A673 (cell line): ENCODE results near the gene CBLC. TPM values are rescaled to one million over a fixed set of nuclear protein-coding genes. Genes with fewer than 3 reads are reported as not detected.

ENCODE experiments used
- BruUV-seq: library from RNA; stranded (reverse); fragments of 400-500 nt; replicated peaks from 2 replicates; lab custom pipeline; 2021; lab: Mats Ljungman, UMichigan
- CTCF ChIA-PET: fragments of 300-600 bp; sonication (Branson Sonifier 250); formaldehyde crosslinking; loops from one replicate; lab custom pipeline; 2022; ENCODE audit warnings: antibody characterized with exemption; lab: Charles Lee
- POLR2A ChIA-PET: fragments of 300-600 bp; sonication (Branson Sonifier 250); formaldehyde crosslinking; loops from one replicate; lab custom pipeline; 2022; ENCODE audit warnings: antibody characterized with exemption; ENCODE audit not compliant: low non-redundant PET; lab: Charles Lee
- DNase-seq: peaks from one replicate; pipeline ENCODE4 v3.0.0-alpha.2; 2015; ENCODE audit warnings: low spot score
- H3K27ac ChIP-seq: fragments of 200-600 bp; sonication (generic); 2 replicates; pipeline ENCODE4 v1.5.1; 2016; ENCODE audit warnings: mixed run types, low read depth, mild to moderate bottlenecking, mixed read lengths, antibody characterized with exemption, low read length; ENCODE audit not compliant: poor library complexity, severe bottlenecking
- H3K27me3 ChIP-seq: fragments of 200-600 bp; sonication (generic); replicated peaks from 2 replicates; pipeline ENCODE4 v1.6.1; 2017; ENCODE audit warnings: mixed run types, low read depth, mild to moderate bottlenecking, mixed read lengths, antibody characterized with exemption, low read length; ENCODE audit not compliant: insufficient read depth, poor library complexity
- H3K36me3 ChIP-seq: fragments of 200-600 bp; sonication (generic); 2 replicates; pipeline ENCODE4 v1.6.1; 2016; ENCODE audit warnings: mixed run types, mild to moderate bottlenecking, mixed read lengths, antibody characterized with exemption, low read length; ENCODE audit not compliant: insufficient read depth, poor library complexity, severe bottlenecking
- H3K4me1 ChIP-seq: fragments of 200-600 bp; sonication (generic); 2 replicates; pipeline ENCODE4 v1.6.1; 2017; ENCODE audit warnings: mixed run types, mild to moderate bottlenecking, mixed read lengths, antibody characterized with exemption, low read length; ENCODE audit not compliant: insufficient read depth, poor library complexity, severe bottlenecking
- H3K4me3 ChIP-seq: fragments of 200-600 bp; sonication (generic); 2 replicates; pipeline ENCODE4 v1.5.1; 2016; ENCODE audit warnings: low read depth, mixed run types, mild to moderate bottlenecking, mixed read lengths, low read length; ENCODE audit not compliant: poor library complexity, severe bottlenecking
- H3K9me3 ChIP-seq: fragments of 200-600 bp; sonication (generic); 2 replicates; pipeline ENCODE4 v1.6.1; 2016; ENCODE audit warnings: mixed run types, low read depth, mild to moderate bottlenecking, mixed read lengths, antibody characterized with exemption, low read length; ENCODE audit not compliant: poor library complexity, severe bottlenecking
- EZH2 ChIP-seq: fragments of 200-600 bp; sonication (generic); IDR thresholded peaks from 2 replicates; pipeline ENCODE4 v1.6.1; 2017; ENCODE audit warnings: borderline replicate concordance, low read depth, mild to moderate bottlenecking, mixed read lengths, antibody characterized with exemption, low read length; ENCODE audit not compliant: poor library complexity, severe bottlenecking
- intact Hi-C: fragments of 100-400 bp; cut with micrococcal nuclease; formaldehyde crosslinking; loops from one replicate; pipeline ENCODE4 v1.10.0; 2022; ENCODE audit not compliant: unreplicated experiment
- total RNA-seq: library from RNA; stranded (reverse); gene quantifications from 2 replicates; pipeline ENCODE4 v1.2.3, GENCODE V29; 2021
- TF ChIP-seq, protein P1 (sequence below): fragments of 300-800, 200-600 bp; sonication (generic); conservative IDR thresholded peaks from 2 replicates; pipeline ENCODE4 v1.5.1; 2017; ENCODE audit warnings: low read depth, mild to moderate bottlenecking, antibody characterized with exemption, low read length, moderate library complexity, mixed read lengths

CBLC gene
- total RNA-seq, 1 experiment from 2014 or later, result not detected

DNA sequence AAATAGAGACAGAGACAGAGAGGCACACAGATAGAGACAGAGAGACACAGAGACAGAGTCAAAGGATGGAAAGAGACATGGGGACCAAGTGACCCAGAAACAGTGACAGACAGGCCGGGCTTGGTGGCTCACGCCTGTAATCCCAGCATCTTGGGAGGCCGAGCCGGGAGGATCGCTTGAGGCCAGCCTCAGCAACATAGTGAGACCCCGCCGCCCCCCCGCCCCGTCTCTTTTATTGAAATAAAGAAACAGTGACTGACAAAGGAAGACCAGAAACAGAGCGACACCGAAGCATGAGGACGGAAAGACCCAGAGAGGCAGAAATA lies 67.6 kb downstream of the CBLC start:
- no peaks in the 10 kb centered on the region for H3K27me3 ChIP-seq
- H3K4me1 ChIP-seq, result peaks cover 29% of the 10 kb centered on the region
- H3K27ac ChIP-seq, result peak overlapping the region; percentile 65
- TF ChIP-seq, protein P1, sequence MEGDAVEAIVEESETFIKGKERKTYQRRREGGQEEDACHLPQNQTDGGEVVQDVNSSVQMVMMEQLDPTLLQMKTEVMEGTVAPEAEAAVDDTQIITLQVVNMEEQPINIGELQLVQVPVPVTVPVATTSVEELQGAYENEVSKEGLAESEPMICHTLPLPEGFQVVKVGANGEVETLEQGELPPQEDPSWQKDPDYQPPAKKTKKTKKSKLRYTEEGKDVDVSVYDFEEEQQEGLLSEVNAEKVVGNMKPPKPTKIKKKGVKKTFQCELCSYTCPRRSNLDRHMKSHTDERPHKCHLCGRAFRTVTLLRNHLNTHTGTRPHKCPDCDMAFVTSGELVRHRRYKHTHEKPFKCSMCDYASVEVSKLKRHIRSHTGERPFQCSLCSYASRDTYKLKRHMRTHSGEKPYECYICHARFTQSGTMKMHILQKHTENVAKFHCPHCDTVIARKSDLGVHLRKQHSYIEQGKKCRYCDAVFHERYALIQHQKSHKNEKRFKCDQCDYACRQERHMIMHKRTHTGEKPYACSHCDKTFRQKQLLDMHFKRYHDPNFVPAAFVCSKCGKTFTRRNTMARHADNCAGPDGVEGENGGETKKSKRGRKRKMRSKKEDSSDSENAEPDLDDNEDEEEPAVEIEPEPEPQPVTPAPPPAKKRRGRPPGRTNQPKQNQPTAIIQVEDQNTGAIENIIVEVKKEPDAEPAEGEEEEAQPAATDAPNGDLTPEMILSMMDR, result no peak
- TF ChIP-seq EZH2, result no peak
- CTCF ChIA-PET, result interaction anchor here (0.6 kb wide), 2 partner anchors 43 to 107 kb away, joined by 6 to 10 read pairs; no protein-coding TSS in a partner anchor
- POLR2A ChIA-PET, result no interaction called here
- H3K9me3 ChIP-seq, result no peaks in the 10 kb centered on the region
- DNase-seq, result no peak
- H3K36me3 ChIP-seq, result no peaks in the 10 kb centered on the region
- H3K4me3 ChIP-seq, result peak overlapping the region; percentile 64
- intact Hi-C loops, result loop anchor here (1.0 to 10.0 kb wide), 3 partner anchors 44 to 160 kb away; no protein-coding TSS in a partner anchor
- BruUV-seq, result TSS peak; percentile 59

DNA sequence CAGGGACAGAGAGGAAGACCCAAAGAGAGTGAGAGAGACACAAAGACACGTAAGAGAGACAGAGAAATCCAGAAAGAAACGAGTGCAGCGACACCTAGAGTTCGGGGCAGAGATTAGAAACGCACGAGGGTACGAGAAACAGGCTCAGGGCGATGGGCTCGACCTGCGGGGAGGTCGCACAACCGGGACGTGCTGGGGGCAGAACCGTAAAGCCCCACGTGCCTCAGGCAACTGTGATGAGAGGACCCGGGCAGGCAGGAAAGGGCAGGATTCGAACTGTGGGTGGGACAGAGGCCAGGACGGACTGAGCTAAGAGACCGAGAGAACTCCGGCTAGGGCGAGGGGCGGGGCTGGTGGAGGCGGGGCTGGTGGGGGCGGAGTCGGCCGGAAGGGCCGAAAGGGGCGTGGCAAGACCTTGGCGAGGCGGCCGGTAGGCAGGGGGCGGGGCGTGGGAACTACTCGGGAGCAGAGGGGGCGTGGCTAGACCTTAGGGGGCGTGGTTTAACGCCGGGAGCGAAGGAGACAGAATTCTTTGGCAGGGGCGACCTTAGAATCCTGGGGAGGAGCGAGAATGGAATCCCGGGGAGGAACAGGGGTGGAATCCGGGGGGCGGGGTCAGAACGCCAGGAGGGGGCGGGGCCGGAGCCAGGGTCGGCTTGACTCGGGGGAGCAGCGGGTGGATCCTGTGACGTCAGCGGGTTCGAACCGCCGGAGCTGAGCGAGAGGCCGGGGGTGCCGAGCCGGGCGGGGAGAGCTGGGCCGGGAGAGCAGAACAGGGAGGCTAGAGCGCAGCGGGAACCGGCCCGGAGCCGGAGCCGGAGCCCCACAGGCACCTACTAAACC lies 68.1 kb downstream of the CBLC start, which contains the start of gene NECTIN2:
NECTIN2 (plus strand) TSS at position 686 of the 843 bp plus-strand sequence. CDS start 229 bp downstream, outside the sequence.
- intact Hi-C loops, result loop anchor here (1.0 to 10.0 kb wide), 4 partner anchors 45 to 161 kb away; partner anchors contain the start of gene TOMM40
- ChIA-PET POLR2A (interaction anchor here (0.6 kb wide), 1 partner anchor 156 kb away, joined by 5 read pairs; no protein-coding TSS in a partner anchor), CTCF (interaction anchor here (0.6 to 1.0 kb wide), 3 partner anchors 44 to 106 kb away, joined by 4 to 10 read pairs (median 6); no protein-coding TSS in a partner anchor)
- H3K27me3 ChIP-seq, result no peaks in the 10 kb centered on the region
- H3K4me1 ChIP-seq, result peaks cover 29% of the 10 kb centered on the region
- no TSS peak for BruUV-seq
- peak within 1 kb of the TSS; percentile 96 for H3K27ac ChIP-seq
- peak within 1 kb of the TSS; percentile 64 for H3K4me3 ChIP-seq
- no peaks in the 10 kb centered on the region for H3K9me3 ChIP-seq
- no peaks in the 10 kb centered on the region for H3K36me3 ChIP-seq
- peak; percentile 99 for DNase-seq
- TF ChIP-seq, protein P1, result peak; percentile 91
- no peak for TF ChIP-seq EZH2

DNA sequence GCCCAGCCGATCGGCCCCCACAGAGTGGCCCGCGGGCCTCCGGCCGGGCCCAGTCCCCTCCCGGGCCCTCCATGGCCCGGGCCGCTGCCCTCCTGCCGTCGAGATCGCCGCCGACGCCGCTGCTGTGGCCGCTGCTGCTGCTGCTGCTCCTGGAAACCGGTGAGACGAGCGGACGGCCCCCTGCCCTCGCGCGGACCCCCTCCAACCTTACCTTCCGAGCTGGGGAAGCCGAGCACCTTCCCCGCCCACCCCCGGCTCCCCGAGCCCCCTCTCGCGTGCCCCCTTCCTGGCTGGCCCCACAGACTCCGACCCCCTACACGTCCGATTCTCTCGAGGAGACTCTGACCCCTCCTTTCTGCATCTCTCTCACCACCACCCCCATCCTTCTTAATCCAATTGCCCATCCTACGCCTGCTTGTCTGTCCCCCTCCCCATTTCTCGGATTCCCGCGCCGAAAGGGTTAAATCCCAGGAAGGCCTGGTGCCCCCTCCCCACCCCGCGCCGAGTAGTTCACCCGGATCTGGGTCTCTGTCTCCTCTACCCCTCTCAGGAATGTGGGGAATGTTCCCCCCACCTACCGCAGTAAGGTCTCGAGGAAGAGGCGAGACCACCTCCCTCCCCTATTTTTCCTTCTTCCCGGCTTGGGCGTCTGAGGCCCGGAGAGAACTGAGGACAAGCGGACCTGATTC lies 68.9 kb downstream of the CBLC start:
- H3K9me3 ChIP-seq, result no peaks in the 10 kb centered on the region
- POLR2A ChIA-PET, result interaction anchor here (0.6 kb wide), 1 partner anchor 155 kb away, joined by 5 read pairs; no protein-coding TSS in a partner anchor
- H3K4me3 ChIP-seq, result peak overlapping the region; percentile 64
- no peak for DNase-seq
- no peaks in the 10 kb centered on the region for H3K27me3 ChIP-seq
- no peaks in the 10 kb centered on the region for H3K36me3 ChIP-seq
- H3K27ac ChIP-seq, result peak overlapping the region; percentile 96
- H3K4me1 ChIP-seq, result peaks cover 29% of the 10 kb centered on the region
- TF ChIP-seq, protein P1, result no peak
- no peak for TF ChIP-seq EZH2
- BruUV-seq, result no TSS peak
- intact Hi-C loops, result loop anchor here (2.0 to 10.0 kb wide), 2 partner anchors 44 to 162 kb away; partner anchors contain the start of gene TOMM40
- CTCF ChIA-PET, result interaction anchor here (1.0 kb wide), 1 partner anchor 43 kb away, joined by 4 read pairs; no protein-coding TSS in a partner anchor
